Cardiac fibroblast (primary cell): ENCODE measurements around the gene SKAP2.

Experiments used
- DNase-seq, 2 donors: peaks; one replicate each; pipeline versions ENCODE4 v3.0.0 to v3.0.0-alpha.2; 2010; ENCODE audit warnings: low read depth in 2 of 2
- H3K4me3 ChIP-seq, 2 donors: replicated peaks in 1 of 2; 1 replicate in 1 of 2; 2 replicates in 1 of 2; pipeline ENCODE4 v1.5.1; 2011; ENCODE audit warnings: low read depth in 2 of 2, low read length in 2 of 2, mild to moderate bottlenecking in 2 of 2, moderate library complexity in 1 of 2
- TF ChIP-seq, protein P1 (sequence below): IDR thresholded peaks from one replicate; pipeline ENCODE4 v1.5.1; 2011; ENCODE audit warnings: low read depth, mild to moderate bottlenecking, low read length, inconsistent platforms

SKAP2 gene

GRCh38 chr7:26658389-26659084 lies 205.9 kb downstream of the SKAP2 start:
- no peak for DNase-seq
- no peak overlapping the region for H3K4me3 ChIP-seq
- TF ChIP-seq, protein P1, sequence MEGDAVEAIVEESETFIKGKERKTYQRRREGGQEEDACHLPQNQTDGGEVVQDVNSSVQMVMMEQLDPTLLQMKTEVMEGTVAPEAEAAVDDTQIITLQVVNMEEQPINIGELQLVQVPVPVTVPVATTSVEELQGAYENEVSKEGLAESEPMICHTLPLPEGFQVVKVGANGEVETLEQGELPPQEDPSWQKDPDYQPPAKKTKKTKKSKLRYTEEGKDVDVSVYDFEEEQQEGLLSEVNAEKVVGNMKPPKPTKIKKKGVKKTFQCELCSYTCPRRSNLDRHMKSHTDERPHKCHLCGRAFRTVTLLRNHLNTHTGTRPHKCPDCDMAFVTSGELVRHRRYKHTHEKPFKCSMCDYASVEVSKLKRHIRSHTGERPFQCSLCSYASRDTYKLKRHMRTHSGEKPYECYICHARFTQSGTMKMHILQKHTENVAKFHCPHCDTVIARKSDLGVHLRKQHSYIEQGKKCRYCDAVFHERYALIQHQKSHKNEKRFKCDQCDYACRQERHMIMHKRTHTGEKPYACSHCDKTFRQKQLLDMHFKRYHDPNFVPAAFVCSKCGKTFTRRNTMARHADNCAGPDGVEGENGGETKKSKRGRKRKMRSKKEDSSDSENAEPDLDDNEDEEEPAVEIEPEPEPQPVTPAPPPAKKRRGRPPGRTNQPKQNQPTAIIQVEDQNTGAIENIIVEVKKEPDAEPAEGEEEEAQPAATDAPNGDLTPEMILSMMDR = no peak

GRCh38 chr7:26657686-26658388 lies 206.6 kb downstream of the SKAP2 start:
- no peak overlapping the region for H3K4me3 ChIP-seq
- TF ChIP-seq, protein P1 = no peak
- DNase-seq = no peak

DNA sequence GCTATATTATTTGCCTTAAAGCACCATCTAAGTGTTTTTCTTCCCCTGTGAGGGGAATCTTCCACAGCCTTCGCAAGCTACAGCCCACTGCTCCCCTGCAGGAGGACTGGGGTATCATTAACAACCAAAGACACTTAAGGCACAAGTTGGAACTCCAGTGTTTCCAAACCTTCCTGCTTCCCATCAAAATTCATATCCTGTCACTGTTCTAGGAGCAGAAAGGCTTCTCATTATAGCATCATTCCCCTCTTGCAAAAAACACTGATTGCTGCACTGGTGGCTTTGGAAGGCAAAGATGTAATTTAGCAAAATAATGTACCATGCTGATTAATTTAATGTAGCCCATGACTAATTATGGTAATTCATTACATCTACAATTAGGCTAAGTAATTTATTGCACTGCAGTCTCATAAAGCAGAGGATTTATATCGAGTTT lies 207.2 kb downstream of the SKAP2 start:
- DNase-seq = no peak
- no peak overlapping the region for H3K4me3 ChIP-seq
- TF ChIP-seq, protein P1 = no peak

- H3K4me3 ChIP-seq = no peak overlapping the region
- no peak for DNase-seq
- TF ChIP-seq, protein P1 = no peak
Observed at GRCh38 chr7:26656735-26657134, 207.7 kb downstream of the SKAP2 start.

- TF ChIP-seq, protein P1 = no peak
- DNase-seq = no peak
- no peak overlapping the region for H3K4me3 ChIP-seq
Observed at GRCh38 chr7:26655781-26656180, 208.6 kb downstream of the SKAP2 start.

GRCh38 chr7:26653430-26654399 lies 210.7 kb downstream of the SKAP2 start:
- peak; percentile 5 to 21 for DNase-seq
- TF ChIP-seq, protein P1 = no peak
- no peak overlapping the region for H3K4me3 ChIP-seq
